GM12864 (cell line): ENCODE measurements around the gene GOLGA6A.
"Not testable (repeated sequence)": the region's sequence is repeated elsewhere in the genome, so short reads cannot be mapped to it uniquely, and the experiment has no call there.

Experiments
- DNase-seq: peaks from one replicate; pipeline ENCODE4 v3.0.0-alpha.2; 2011; ENCODE audit warnings: low read depth
- H3K4me3 ChIP-seq: 2 replicates; pipeline ENCODE4 v1.5.1; 2011; ENCODE audit warnings: mild to moderate bottlenecking, low read depth, low read length, control low read depth
- CTCF ChIP-seq: IDR thresholded peaks from 2 replicates; pipeline ENCODE4 v1.5.1; 2011; ENCODE audit warnings: low read depth, mild to moderate bottlenecking, moderate library complexity, low read length, control low read depth, inconsistent platforms; ENCODE audit errors: missing control alignments

GOLGA6A gene

GRCh38 chr15:74062236-74062635 lies 20.1 kb downstream of the GOLGA6A start:
- no peak overlapping the region for H3K4me3 ChIP-seq
- no peak for DNase-seq
- no peak for TF ChIP-seq CTCF

- no peak for TF ChIP-seq CTCF
- no peak overlapping the region for H3K4me3 ChIP-seq
- DNase-seq, result no peak
These were observed 22.1 kb downstream of the GOLGA6A start for GRCh38 chr15:74060251-74060650.

- DNase-seq, H3K4me3 ChIP-seq: not testable (repeated sequence)
These were observed 23.1 kb downstream of the GOLGA6A start for GRCh38 chr15:74059050-74059833.

- DNase-seq, H3K4me3 ChIP-seq: not testable (repeated sequence)
These were observed 26.0 kb downstream of the GOLGA6A start for GRCh38 chr15:74056330-74056729.

GRCh38 chr15:74055804-74056203 lies 26.5 kb downstream of the GOLGA6A start:
- H3K4me3 ChIP-seq, result no peak overlapping the region
- DNase-seq, result no peak
- TF ChIP-seq CTCF, result no peak

- no peak for DNase-seq
- H3K4me3 ChIP-seq, result no peak overlapping the region
- TF ChIP-seq CTCF, result peak; percentile 73
These were observed 28.3 kb downstream of the GOLGA6A start for GRCh38 chr15:74053941-74054529.

GRCh38 chr15:74053517-74053916 lies 28.8 kb downstream of the GOLGA6A start:
- no peak for DNase-seq
- no peak overlapping the region for H3K4me3 ChIP-seq
- TF ChIP-seq CTCF, result no peak

- H3K4me3 ChIP-seq, DNase-seq: not testable (repeated sequence)
These were observed 29.8 kb downstream of the GOLGA6A start for GRCh38 chr15:74052271-74053260.
